ENCODE results near the gene DCUN1D4. TPM values are rescaled to one million over a fixed set of nuclear protein-coding genes. Genes with fewer than 3 reads are reported as not detected.

The DCUN1D4 gene
- total RNA-seq, 2 experiments from 2014 or later, result 24.4 to 30.4 TPM

DNA sequence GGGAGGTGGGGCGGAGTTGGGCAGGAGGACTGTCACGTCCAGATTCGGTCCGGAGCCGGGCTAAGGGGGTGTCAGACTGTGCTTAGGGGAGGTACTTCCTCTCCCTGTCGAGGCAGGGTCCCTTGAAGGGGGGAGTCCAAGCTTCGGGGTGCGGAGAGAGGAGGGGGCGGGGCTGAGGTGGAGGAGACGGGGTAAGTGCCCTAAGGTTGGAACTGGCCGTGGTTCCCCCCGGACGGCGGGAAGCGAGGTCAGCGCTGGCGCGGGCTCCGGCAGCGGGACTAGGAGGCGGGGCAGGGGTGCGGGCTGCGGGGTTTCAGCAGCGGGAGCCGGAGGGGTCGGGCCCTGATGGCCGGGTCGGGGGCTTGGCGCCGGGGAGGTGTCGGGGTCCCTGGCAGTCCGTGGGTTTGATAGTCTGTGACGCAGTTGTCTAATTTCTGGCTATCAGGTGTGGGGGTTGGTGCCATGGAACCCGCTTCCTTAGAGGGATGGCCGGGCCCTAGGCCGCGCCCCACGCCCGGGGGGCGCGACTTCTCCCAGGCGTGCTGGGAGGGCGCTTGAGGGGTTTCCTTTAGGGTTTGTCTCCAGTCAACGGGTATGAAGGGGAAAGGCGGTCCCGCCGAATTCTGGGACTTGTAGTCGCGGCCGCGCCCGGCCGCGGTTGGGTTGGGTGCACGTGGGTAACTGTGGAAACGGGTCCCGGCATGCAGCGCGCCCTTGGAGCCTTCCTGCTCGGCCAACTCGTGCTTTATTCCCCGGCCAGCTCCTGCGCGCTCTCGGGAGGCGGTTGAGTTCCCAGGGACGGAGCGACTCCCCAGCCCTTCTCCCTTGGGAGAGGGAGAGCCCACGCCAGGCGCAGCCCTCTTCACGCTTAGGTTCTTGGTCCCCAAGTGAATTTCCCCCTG, 1.5 kb downstream of the DCUN1D4 start:
- peak overlapping the region; percentile 78 for H3K4me3 ChIP-seq (ENCODE audit: low read depth, low read length, poor library complexity, severe bottlenecking)
- H3K27ac ChIP-seq (ENCODE audit: low read depth, low read length, poor library complexity, severe bottlenecking), result no peak overlapping the region
- no peaks in the 10 kb centered on the region for H3K36me3 ChIP-seq (ENCODE audit: insufficient read depth, low read length)
- peaks cover 16% of the 10 kb centered on the region for H3K4me1 ChIP-seq (ENCODE audit: insufficient read depth, low read length, poor library complexity, severe bottlenecking)
- peaks cover 38% of the 10 kb centered on the region for H3K79me2 ChIP-seq (ENCODE audit: insufficient read depth, low read depth, low read length)
- TF ChIP-seq CTCF (conservative IDR thresholded peaks at IDR 0.05; ENCODE audit: low read length), result no peak
- intact Hi-C loops (cut with micrococcal nuclease; ENCODE audit: unreplicated experiment), result loop anchor here (10.0 kb wide), 1 partner anchor 1900 kb away; no protein-coding TSS in a partner anchor
- no peaks in the 10 kb centered on the region for H3K9me3 ChIP-seq (ENCODE audit: low read length)
- H3K9me2 ChIP-seq (ENCODE audit: insufficient read depth, low read length), result no peaks in the 10 kb centered on the region
- no TSS peak for BruUV-seq (replicated peaks)
- DNase-seq (ENCODE audit: low spot score), result peak; percentile 10
- no peak overlapping the region for H2AFZ ChIP-seq (ENCODE audit: low read length)
- H4K20me1 ChIP-seq (ENCODE audit: insufficient read depth, low read length), result peaks cover 15% of the 10 kb centered on the region
- CTCF ChIA-PET (ENCODE audit: unreplicated experiment), result interaction anchor here (0.6 kb wide), 1 partner anchor 8 kb away, joined by 3 read pairs; no protein-coding TSS in a partner anchor
- POLR2A ChIA-PET, result no interaction called here
- peak overlapping the region; percentile 88 for H3K4me2 ChIP-seq (ENCODE audit: low read length)

DNA sequence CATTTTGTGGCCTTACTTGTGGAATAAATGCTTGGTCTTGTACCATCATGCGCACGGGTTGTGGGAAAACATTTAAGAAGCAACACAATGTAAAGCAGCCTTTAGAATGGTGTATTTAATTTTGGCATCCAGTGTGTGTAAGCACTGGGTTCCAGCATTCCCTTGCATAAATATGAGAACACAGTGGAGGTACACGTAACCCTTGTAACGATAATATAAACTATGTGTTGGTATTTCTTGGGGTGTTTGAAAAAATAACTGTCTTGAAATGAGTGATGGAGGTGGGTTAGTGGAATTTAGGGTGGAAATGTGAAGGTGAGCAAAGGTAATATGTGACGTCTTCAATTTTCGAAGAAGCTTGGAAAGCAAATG, 2.1 kb downstream of the DCUN1D4 start:
- Histone ChIP-seq H3K4me1 (ENCODE audit: insufficient read depth, low read length, poor library complexity, severe bottlenecking) (peaks cover 16% of the 10 kb centered on the region), H3K27ac (ENCODE audit: low read depth, low read length, poor library complexity, severe bottlenecking) (no peak overlapping the region), H3K9me2 (ENCODE audit: insufficient read depth, low read length) (no peaks in the 10 kb centered on the region), H2AFZ (ENCODE audit: low read length) (no peak overlapping the region), H3K4me3 (ENCODE audit: low read depth, low read length, poor library complexity, severe bottlenecking) (no peak overlapping the region), H4K20me1 (ENCODE audit: insufficient read depth, low read length) (peaks cover 15% of the 10 kb centered on the region), H3K9me3 (ENCODE audit: low read length) (no peaks in the 10 kb centered on the region), H3K4me2 (ENCODE audit: low read length) (peak overlapping the region; percentile 88; the same call in 1 of the 2 replicates), H3K36me3 (ENCODE audit: insufficient read depth, low read length) (no peaks in the 10 kb centered on the region), H3K79me2 (ENCODE audit: insufficient read depth, low read depth, low read length) (peaks cover 38% of the 10 kb centered on the region)
- POLR2A ChIA-PET, result no interaction called here
- CTCF ChIA-PET (ENCODE audit: unreplicated experiment), result no interaction called here
- DNase-seq (ENCODE audit: low spot score), result no peak
- TF ChIP-seq CTCF (conservative IDR thresholded peaks at IDR 0.05; ENCODE audit: low read length), result no peak
- intact Hi-C loops (cut with micrococcal nuclease; ENCODE audit: unreplicated experiment), result loop anchor here (10.0 kb wide), 1 partner anchor 1900 kb away; no protein-coding TSS in a partner anchor
- BruUV-seq (replicated peaks), result no TSS peak

GRCh38 chr4:51845711-51846110, 2.8 kb downstream of the DCUN1D4 start:
- BruUV-seq (replicated peaks), result no TSS peak
- CTCF ChIA-PET (ENCODE audit: unreplicated experiment), result no interaction called here
- intact Hi-C loops (cut with micrococcal nuclease; ENCODE audit: unreplicated experiment), result loop anchor here (10.0 kb wide), 1 partner anchor 1899 kb away; no protein-coding TSS in a partner anchor

More at GRCh38 chr4:51845711-51846110, 2.8 kb downstream of the DCUN1D4 start:
- peaks cover 17% of the 10 kb centered on the region for H3K4me1 ChIP-seq (ENCODE audit: insufficient read depth, low read length, poor library complexity, severe bottlenecking)
- no peaks in the 10 kb centered on the region for H3K9me2 ChIP-seq (ENCODE audit: insufficient read depth, low read length)
- no peak for TF ChIP-seq CTCF (conservative IDR thresholded peaks at IDR 0.05; ENCODE audit: low read length)
- TF ChIP-seq EZH2phosphoT487 (IDR thresholded peaks at IDR 0.05; ENCODE audit: borderline replicate concordance, low read depth, low read length), result no peak
- no peak overlapping the region for H3K4me3 ChIP-seq (ENCODE audit: low read depth, low read length, poor library complexity, severe bottlenecking)
- POLR2A ChIA-PET, result interaction anchor here (0.8 to 1.2 kb wide), 3 partner anchors 11 to 31 kb away, joined by 3 to 4 read pairs (median 3); no protein-coding TSS in a partner anchor
- no peak overlapping the region for H3K27ac ChIP-seq (ENCODE audit: low read depth, low read length, poor library complexity, severe bottlenecking)
- peaks cover 15% of the 10 kb centered on the region for H4K20me1 ChIP-seq (ENCODE audit: insufficient read depth, low read length)
- no peaks in the 10 kb centered on the region for H3K9me3 ChIP-seq (ENCODE audit: low read length)
- H3K79me2 ChIP-seq (ENCODE audit: insufficient read depth, low read depth, low read length), result peaks cover 38% of the 10 kb centered on the region
- H3K36me3 ChIP-seq (ENCODE audit: insufficient read depth, low read length), result no peaks in the 10 kb centered on the region
- no peak overlapping the region for H3K4me2 ChIP-seq (ENCODE audit: low read length)
- no peak for DNase-seq (ENCODE audit: low spot score)
- H2AFZ ChIP-seq (ENCODE audit: low read length), result no peak overlapping the region
